GM18508 (cell line): Measurements from ENCODE around the gene FCGR2B.
"Not testable (repeated sequence)": the region's sequence is repeated elsewhere in the genome, so short reads cannot be mapped to it uniquely, and the experiment has no call there.

Experiments
- ATAC-seq: cut with Tn5 transposase; IDR thresholded peaks from one replicate; pipeline ENCODE4 v1.9.1; 2021; ENCODE audit warnings: moderate number of reproducible peaks; ENCODE audit not compliant: insufficient read depth, unreplicated experiment

FCGR2B gene

DNA sequence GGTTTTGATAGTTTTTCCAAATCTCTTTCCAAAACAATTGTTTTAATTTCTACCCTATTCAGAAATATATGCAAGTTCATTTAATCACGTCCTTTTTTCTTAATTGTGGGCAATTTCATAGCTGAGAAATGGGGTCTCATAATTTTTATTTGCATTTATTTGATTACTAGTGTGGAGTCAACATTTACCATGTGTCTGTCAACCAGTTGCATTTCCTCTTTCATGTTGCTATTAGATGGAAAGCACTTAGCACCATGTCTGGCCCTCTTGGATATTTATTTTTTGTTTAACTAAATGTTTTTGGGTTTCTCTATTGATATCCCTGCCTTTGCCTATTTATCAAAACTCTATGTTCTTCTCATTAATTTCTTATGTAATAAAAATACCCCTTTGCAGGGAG lies 18.1 kb upstream of the FCGR2B start:
- not testable (repeated sequence) for ATAC-seq

DNA sequence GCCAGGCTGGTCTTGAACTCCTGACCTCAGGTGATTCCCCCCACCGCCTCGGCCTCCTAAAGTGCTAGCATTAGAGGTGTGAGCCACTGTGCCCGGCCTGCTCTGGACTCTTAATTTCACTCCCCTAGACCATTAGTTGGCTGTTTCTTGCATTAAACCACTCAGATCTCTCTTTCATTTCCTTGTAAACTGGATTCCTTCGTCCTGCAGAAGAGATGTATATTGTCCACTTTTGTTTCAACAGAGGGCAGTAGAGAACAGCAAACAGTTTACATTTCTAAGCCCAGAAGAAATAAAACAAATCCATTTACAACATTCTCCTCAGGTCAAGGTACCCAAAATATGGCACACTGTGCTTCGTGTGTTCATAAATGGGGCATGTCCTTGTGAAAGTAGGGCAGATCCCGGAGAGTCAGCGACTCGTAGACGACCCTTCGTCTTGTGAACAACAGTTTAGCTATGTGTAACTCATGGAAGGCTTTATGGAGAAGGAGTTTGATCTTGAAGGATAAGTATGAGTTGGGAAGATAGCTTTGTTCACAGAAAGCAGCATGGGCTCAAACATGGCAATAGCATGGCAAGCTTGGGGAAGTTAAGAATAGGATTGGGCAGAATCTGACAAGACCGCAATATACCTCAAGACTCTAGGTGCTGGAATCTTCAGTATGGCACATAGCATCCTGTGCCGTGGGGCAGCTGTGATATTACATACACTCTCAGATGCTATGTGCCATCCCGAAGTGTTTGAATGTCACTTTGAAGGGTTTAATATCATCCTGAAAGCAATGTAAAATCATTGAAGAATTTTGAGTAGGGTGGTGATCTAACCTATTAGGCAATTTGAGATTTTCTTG lies 15.2 kb upstream of the FCGR2B start:
- not testable (repeated sequence) for ATAC-seq

DNA sequence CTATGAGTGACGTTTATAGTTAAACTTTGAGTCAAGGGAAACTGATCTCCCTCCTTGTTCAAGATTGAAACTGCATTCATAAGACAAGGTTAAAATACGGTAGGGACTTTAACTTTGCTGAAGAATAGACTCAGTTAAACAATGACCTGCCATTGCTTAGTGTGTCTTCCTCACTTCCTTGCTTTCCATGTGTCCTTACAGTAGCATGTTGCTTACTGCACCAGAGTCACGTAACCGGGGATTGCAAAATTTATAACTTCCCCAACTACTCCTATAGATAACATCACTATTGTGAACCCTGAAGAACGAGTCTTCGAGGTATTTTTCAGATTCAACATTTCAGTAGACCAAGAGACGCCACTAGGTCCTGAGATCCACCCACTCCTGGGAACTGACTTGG lies 9.4 kb upstream of the FCGR2B start:
- ATAC-seq = not testable (repeated sequence)

DNA sequence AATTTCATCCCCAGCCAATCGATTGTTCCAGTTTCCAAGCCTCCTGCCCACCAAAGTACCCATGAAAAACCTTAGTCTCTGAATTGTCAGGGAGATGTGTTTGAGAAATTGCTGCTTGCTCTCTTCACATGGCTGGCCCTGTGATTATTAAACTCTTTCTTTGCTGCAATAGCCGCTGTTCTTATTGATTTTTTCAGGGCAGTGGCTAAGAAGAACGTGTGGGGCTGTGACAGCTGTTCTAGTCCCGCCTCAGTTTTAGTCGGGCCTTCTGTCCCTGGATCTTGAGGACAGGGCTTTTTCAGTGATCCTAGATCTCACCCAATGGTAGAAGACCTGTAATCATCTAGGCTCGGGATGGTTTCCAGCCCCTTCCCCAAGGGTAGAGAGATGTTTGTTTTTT lies 9.0 kb upstream of the FCGR2B start:
- ATAC-seq = not testable (repeated sequence)

DNA sequence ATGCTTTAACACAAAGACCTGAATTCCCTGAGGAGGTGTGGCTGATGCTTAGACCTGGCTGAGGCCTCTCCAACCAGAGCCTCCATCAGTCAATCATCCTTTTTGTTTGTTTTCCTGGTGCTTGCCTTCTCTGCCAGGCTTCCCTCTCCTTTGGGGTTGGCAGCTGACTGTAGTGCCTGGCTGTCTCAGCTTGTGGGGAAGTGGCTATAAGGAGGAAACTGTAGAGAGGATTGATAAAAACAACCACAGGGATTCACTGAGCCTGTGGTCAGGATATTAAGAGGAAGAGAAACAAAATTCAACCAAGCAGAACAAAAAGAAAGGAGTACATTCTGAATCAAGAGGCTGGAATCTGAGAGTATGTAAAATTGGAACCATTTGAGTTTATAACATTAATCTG lies 4.4 kb upstream of the FCGR2B start:
- ATAC-seq = not testable (repeated sequence)

DNA sequence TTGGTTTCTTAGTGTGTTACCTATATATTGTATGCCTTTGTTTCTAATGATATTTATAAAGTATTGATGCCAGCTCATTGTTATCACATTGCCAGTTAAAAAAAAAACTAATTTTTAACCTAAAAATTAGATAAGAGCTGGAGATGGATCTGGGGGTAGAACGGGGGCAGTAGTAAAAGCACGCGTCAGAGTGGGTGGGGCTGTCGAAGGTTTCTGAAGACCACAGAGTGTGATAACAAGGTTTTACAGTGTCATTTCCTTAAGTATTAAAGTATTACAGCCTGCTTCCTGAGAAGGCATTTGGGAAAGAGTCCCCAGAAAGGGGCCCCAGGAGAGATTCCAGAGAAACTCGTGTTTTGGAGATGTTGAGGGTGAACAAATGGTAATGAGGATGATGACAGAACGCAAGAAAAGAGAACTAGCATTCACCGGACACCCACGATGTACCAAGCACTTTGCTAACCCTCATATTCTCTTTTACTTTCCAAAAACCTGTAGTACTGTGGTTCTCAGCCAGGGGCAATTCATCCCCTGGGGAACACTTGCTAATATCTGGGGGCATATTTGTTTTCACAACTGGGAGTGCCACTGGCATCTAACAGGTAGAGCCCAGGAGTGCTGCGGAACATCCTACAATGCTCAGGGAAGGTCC lies 1.2 kb upstream of the FCGR2B start:
- ATAC-seq = not testable (repeated sequence)

DNA sequence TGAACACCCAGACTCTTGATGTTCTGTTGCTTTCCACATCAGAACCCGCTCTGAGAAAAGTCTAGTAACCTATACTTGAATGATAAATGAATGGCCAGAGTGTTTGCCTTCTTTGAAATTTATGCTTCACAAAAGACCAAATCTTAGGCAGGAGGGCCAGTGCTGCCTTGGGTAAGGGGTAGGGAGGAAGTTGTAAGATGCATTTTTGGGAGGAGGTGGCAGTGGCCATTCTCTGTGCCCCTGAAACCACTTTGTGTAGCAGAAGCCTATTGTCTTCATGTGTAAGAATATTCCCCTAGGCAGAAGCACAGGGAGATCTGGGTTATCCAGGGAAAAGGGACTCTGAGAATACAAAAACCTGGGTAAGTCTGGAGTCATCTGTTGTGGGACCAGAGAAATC lies 626 bp downstream of the FCGR2B start:
- ATAC-seq = not testable (repeated sequence)

DNA sequence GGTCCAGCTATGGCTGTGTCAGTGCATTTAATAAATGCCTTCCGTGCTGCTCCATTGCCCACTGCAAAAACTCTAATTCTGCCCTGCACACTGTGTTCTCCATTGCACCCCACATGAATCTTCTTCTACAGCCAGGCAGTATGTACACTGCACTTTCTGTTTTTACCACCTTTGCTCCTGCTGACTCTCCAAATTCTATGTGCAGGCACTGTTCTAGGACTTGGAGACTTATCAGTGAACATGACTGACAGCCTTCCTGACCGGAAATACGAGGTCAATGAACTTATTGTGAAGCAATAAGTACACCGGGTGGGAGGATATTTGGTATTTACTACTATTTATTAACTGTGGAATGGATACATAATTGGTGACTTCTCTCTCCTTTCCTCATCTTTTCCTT lies 1.7 kb downstream of the FCGR2B start:
- not testable (repeated sequence) for ATAC-seq

DNA sequence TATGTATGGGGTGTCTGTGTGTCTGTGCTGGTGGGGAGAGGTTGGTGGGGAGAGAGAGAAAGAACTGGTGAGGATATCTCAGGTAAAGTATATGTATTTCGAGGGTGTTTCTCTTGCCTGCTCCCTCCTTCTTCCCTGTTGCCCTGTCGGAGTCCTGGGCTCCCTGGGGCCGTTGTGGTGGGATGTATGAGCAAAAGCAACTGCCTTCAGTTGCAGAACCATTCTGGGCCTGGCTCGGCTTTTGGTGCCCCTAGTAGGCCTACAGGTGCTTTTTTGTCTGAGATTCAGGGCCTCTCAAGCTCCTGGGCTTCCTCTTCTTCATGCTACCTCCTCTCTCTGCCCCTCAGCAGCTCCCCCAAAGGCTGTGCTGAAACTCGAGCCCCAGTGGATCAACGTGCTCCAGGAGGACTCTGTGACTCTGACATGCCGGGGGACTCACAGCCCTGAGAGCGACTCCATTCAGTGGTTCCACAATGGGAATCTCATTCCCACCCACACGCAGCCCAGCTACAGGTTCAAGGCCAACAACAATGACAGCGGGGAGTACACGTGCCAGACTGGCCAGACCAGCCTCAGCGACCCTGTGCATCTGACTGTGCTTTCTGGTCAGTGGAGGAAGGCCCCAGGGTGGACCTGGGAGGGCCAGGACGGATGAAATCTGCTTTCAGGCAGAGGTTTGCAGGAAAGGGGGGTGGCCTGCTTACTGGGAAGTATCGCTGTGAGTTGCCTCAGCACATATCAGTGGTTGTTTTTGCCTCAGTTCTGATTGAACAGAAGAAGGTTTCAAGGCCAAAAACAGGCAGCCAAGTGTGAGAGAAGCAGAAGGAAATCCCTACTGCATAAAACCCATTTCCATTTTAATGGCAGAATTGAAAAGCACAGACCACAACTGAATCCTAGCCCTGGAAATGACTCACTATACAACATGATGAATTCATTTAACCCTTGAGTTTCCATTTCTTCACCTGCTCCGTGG lies 8.4 kb downstream of the FCGR2B start:
- ATAC-seq = not testable (repeated sequence)

DNA sequence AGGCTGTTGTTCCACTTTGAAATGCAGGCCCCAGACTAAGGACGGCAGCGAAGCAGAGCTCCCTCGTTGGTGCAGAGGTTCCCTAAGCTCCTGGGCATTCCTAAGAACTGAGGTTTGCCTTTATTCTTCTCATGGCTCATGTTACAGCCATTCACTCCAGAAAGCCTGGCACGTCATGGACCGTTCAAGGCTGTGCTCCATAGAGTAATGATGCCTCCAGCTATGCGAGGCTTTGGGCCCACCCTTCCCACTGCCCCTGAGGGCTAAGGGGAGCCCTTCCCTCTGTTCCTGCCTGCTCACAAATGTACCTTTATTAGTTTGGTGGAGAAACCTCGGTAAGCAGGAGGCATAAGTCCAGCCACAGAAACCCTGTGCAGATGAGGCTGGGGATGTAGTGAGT lies 10.5 kb downstream of the FCGR2B start:
- ATAC-seq = not testable (repeated sequence)

DNA sequence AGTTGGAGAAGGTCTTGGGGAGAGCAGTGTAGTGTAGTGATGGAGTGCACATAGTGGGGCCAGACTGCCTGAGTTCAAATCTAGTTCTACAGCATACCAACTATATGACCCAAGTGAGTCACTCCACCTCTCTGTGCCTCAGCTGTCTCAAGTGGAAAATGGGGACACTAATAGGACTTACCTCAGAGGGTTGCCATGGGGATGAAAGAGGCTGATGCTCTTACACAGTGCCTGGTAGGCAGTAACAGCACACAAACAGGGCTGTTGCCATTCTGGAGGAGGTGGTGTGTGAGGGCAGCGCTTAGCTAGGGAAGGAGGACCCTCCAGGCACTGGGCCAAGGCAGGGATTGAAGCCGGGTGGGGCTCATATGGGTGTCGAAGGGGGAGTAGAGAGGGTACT lies 11.5 kb downstream of the FCGR2B start:
- not testable (repeated sequence) for ATAC-seq

DNA sequence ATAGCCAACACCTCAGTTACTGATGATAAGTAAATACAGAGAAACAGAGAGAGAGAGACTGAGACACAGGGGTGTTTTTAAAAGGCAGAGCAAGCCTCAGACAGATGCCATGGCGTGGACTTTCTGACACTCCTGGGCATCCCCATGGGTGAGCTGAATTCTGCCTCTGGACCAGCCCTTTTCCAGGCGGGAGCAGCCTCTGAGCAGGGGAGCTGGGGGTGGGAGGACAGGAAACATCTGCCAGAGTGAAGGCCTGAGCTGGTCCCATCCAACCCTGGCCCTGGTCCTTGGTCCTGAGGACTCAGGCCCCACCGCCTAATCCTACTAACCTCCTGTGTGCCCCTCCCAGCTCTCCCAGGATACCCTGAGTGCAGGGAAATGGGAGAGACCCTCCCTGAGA lies 12.0 kb downstream of the FCGR2B start:
- ATAC-seq = not testable (repeated sequence)

DNA sequence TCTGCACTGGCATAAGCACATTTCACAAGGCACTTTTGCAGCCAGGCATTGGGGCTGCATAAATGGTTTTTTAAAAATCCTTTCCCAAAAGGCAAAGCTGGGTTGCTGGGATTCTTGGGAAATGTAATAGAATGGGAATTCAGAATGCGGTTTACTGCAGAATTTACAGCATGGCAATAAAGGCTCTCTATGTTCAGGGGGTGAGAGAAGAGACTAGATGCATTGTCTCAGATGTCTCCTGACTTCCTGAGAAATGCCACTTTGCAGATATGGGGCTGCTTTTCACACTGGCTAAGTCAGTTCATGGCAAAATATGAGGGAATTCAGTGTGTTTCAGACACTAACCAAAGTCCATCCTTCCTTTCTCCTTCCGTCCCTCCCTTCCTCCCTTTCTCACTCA lies 13.5 kb downstream of the FCGR2B start:
- ATAC-seq = no peak

DNA sequence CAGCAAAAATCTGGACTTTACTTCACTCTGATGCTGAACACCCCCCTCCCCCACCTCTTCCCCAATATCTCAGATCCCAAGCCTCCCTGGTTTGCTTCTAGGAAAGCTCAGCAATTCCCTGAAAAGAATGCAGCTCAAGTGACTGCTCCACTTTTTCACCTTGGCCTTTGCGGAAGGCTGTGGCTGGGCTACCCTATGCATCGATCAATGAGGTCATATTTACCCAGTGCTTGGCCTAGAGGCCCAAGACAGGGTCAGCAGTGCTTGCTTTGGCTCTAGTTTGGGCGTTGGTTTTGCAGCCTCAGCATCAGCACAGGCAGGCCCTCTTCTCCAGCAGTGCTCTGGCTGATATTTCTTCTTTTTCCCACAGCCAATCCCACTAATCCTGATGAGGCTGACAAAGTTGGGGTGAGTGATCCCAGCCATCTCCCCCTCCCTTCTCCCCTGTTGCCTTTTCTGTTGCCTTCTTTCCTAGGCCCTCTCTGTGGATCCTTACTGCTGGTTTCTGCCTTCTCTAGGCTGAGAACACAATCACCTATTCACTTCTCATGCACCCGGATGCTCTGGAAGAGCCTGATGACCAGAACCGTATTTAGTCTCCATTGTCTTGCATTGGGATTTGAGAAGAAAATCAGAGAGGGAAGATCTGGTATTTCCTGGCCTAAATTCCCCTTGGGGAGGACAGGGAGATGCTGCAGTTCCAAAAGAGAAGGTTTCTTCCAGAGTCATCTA lies 14.2 kb downstream of the FCGR2B start:
- ATAC-seq = no peak

DNA sequence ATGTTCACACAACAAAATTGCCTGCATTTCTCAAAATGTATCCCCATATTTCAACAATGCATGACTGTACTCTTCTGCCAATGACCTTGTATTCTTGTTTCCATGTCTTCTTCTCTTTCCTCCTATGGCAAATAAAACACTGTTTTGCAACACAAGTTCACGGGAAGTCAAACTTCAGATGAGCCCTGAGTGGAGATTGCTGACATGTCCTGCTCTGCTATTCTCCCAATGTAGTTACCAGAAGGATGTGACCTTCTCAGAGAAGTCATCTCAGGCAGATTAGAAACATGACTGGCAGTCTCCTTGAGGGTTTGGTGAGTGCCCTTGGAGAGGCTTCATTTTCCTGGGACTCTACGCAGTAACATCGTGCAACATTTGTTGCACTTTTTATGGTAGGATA lies 15.6 kb downstream of the FCGR2B start:
- no peak for ATAC-seq

DNA sequence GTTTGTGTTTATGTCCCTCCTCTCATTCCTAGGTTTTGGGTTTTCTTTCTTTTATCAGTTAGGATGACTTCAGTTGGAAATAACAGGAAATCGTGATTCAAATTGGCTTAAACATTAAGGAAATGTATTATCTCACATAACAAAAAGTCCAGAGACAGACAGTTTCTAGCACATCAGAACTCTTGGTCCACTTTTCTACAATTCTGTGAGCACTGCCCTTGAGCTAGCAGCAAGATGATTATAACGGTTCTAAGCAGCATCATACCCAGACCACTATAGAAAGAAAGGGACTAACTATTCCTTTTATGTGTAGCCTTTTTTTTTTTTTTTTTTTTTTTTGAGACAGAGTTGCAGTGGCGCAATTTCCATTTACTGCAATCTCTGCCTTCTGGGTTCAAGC lies 18.9 kb downstream of the FCGR2B start:
- ATAC-seq = no peak

DNA sequence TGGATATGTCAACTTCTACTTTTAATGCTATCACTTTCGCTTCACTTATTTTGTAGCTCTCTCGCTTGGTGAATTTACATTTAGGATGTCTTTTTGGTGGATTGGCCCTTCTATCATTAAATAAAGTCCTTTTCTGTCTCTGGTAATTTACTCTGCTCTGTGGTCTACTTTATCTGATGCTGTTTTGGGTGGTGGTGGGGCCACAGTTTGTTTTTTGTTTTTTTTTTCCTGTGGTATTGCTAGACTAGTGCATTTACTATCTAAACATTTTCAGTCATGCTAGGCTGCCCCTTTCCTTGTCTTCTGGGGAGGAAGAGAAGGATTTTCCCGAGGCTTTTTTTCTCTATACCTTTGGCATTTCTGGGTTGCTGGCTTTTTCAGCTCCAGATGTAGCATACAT lies 26.0 kb downstream of the FCGR2B start:
- no peak for ATAC-seq

DNA sequence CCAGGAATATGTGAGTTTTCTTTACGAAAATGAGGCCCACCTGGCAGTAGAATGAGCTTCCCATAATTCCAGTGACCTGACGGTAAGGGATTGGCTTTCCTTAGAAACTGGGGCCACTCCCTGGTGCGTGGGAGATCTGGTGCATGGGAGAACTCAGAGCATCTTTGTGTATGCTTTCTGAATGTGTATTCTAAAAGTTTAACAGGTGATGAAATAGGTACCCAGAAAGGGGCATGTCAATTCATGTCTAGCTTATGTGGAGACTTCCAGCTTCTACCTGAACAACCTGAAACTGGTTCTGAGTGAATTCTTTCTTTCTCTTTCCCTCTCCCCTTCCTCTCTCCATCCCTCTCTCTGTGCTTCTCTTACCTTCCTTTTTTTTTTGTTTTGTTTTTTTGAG lies 28.9 kb downstream of the FCGR2B start:
- no peak for ATAC-seq

DNA sequence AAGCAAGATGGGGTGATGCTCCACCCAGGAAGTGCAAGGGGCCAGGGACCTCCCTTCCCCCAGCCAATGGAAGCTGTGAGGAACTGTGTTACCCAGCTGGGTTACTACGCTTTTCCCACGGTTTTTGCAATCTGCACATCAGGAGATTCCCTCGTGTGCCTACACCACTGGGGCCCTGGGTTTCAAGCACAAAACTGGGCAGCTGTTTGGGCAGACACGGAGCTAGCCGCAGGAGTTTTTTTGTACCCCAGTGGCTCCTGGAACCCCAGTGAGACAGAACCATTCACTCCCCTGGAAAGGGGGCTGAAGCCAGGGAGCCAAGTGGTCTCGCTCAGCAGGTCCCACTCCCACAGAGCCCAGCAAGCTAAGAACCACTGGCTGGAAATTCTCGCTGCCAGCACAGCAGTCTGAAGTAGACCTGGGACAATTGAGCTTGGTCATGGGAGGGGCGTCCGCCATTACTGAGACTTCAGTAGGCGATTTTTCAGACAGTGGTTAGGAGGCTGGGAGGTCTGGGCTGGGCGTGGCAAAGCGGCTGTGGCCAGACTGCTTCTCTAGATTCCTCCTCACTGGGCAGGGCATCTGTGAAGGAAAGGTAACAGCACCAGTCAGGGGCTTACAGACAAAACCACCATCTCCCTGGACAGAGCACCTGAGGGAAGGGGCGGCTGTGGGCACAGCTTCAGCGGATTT lies 30.2 kb downstream of the FCGR2B start:
- not testable (repeated sequence) for ATAC-seq
